ENCODE data around the gene IL22RA1.

- TF ChIP-seq CTCF (conservative IDR thresholded peaks at IDR 0.05; ENCODE audit: low read length) = peak; percentile 88
- no peak for TF ChIP-seq EZH2phosphoT487 (IDR thresholded peaks at IDR 0.05; ENCODE audit: borderline replicate concordance, low read depth, low read length)
These were observed 7.6 kb upstream of the IL22RA1 start for GRCh38 chr1:24150234-24151174.
